Measurements from ENCODE around the gene RNF223.

RNF223 gene

DNA sequence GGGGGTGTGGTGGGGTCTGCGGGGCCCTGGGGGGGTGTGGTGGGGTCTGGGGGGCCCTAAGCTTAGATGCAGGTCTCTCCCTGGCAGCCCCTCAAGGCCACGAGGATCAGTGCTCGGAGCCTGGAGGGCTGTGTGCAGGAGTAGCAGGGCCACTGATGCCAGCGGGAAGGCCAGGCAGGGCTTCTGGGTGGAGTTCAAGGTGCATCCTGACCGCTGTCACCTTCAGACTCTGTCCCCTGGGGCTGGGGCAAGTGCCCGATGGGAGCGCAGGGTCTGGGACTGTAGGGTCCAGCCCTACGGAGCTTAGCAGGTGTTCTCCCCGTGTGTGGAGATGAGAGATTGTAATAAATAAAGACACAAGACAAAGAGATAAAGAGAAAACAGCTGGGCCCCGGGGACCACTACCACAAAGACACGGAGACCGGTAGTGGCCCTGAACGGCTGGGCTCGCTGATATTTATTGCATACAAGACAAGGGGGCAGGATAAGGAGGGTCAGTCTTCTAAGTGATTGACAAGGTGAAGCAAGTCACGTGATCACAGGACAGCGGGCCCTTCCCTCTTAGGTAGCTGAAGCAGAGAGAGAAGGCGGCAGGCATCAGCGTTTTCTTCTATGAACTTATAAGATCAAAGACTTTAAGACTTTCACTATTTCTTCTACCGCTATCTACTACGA, 8.7 kb downstream of the RNF223 start:
- Histone ChIP-seq H2AK5ac (ENCODE audit: low read depth, low read length) (no peak overlapping the region), H2BK120ac (ENCODE audit: low read depth, low read length) (no peak overlapping the region), H3K27ac (replicated peaks; ENCODE audit: low read length) (no peak overlapping the region), H2BK5ac (ENCODE audit: low read length) (no peak overlapping the region), H3K23ac (ENCODE audit: low read depth, low read length, poor library complexity) (no peak overlapping the region), H3K18ac (ENCODE audit: low read length) (no peak overlapping the region), H4K91ac (ENCODE audit: low read depth, low read length, poor library complexity) (no peak overlapping the region), H2AFZ (ENCODE audit: low read length) (no peak overlapping the region), H3K9ac (ENCODE audit: low read depth, low read length, poor library complexity) (no peak overlapping the region), H2BK15ac (ENCODE audit: low read length) (no peak overlapping the region), H3K9me3 (replicated peaks in 1 of 2; ENCODE audit: control insufficient read depth in 2 of 2, insufficient read depth in 1 of 2, low read depth in 1 of 2, low read length in 2 of 2) (no peaks in the 10 kb centered on the region), H4K8ac (ENCODE audit: low read depth, low read length) (no peak overlapping the region), H3K79me1 (ENCODE audit: low read depth, low read length) (peaks cover 5% of the 10 kb centered on the region), H2BK12ac (ENCODE audit: low read length) (no peak overlapping the region), H3K14ac (ENCODE audit: low read length) (no peak overlapping the region), H3K4me2 (ENCODE audit: insufficient read depth, low read length, poor library complexity, severe bottlenecking) (no peak overlapping the region), H3K4ac (ENCODE audit: low read length) (no peak overlapping the region), H3K27me3 (ENCODE audit: control insufficient read depth in 3 of 3, insufficient read depth in 3 of 3, low read depth in 1 of 3, low read length in 3 of 3) (peaks cover 3 to 77% (median 46%) of the 10 kb centered on the region in 3 experiments), H3K4me3 (ENCODE audit: low read length in 2 of 2) (no peak overlapping the region), H3K36me3 (replicated peaks in 1 of 2; ENCODE audit: control insufficient read depth in 2 of 2, insufficient read depth in 2 of 2, low read length in 2 of 2) (no peaks in the 10 kb centered on the region), H3K4me1 (ENCODE audit: control insufficient read depth in 2 of 2, insufficient read depth in 1 of 2, low read depth in 1 of 2, low read length in 2 of 2) (peaks cover 29 to 34% of the 10 kb centered on the region in 2 donors)
- DNase-seq (ENCODE audit: low spot score) = no peak
- no CpG with 5 or more reads among the region's 20 CpGs for WGBS, 2 donors (ENCODE audit: extremely low coverage in 2 of 2, insufficient read length in 2 of 2, insufficient replicate concordance in 1 of 2)

DNA sequence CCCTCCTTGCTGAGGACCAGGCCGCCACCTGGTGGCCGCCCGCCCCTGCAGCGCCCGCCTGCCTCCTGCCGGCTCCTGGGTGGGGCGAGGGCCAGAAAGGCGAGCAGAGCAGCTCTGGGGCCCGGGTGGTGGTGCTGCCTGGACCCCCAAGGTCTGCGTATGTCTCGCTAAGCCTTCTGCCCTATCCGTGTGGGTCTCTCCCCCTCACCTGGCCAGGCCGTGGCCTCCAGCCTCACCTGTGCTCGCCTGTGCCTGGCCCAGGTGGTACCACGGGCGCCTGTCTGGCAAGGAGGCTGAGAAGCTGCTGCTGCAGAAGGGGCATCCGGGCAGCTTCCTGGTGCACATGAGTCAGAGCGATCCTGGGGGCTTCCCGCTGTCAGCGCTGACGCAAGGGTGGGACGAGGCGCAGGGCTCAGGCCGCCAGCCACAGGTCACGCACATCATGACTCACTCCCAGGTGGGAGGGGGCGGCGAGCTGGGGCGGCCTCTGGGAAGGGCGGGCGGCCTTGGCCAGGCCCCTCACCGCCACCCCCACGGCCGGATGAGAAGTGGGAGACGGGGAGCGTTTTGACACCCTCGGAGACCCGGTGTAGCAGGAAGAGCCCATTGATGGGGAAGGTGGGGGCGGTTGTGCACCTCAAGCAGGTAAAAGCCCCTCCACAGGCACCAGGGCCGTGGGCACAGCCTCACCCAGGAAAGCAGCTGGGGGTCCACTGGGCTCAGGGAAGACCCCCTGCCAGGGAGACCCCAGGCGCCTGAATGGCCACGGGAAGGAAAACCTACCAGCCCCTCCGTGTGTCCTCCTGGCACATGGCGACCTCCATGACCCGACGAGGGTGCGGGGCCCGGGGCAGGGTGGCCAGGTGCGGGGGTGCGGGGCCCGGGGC, 9.9 kb downstream of the RNF223 start:
- Histone ChIP-seq H2BK120ac (ENCODE audit: low read depth, low read length) (peak overlapping the region; percentile 54), H3K23ac (ENCODE audit: low read depth, low read length, poor library complexity) (peak overlapping the region; percentile 98), H3K14ac (ENCODE audit: low read length) (peak overlapping the region; percentile 71), H3K9ac (ENCODE audit: low read depth, low read length, poor library complexity) (no peak overlapping the region), H3K36me3 (replicated peaks in 1 of 2; ENCODE audit: control insufficient read depth in 2 of 2, insufficient read depth in 2 of 2, low read length in 2 of 2) (no peaks in the 10 kb centered on the region), H2AFZ (ENCODE audit: low read length) (peak overlapping the region; percentile 8), H2BK5ac (ENCODE audit: low read length) (peak overlapping the region; percentile 96), H3K9me3 (replicated peaks in 1 of 2; ENCODE audit: control insufficient read depth in 2 of 2, insufficient read depth in 1 of 2, low read depth in 1 of 2, low read length in 2 of 2) (no peaks in the 10 kb centered on the region), H3K79me1 (ENCODE audit: low read depth, low read length) (no peaks in the 10 kb centered on the region), H4K91ac (ENCODE audit: low read depth, low read length, poor library complexity) (no peak overlapping the region), H3K18ac (ENCODE audit: low read length) (peak overlapping the region; percentile 89), H3K27ac (replicated peaks; ENCODE audit: low read length) (no peak overlapping the region), H4K8ac (ENCODE audit: low read depth, low read length) (no peak overlapping the region), H2AK5ac (ENCODE audit: low read depth, low read length) (peak overlapping the region; percentile 96), H3K27me3 (ENCODE audit: control insufficient read depth in 3 of 3, insufficient read depth in 3 of 3, low read depth in 1 of 3, low read length in 3 of 3) (peaks cover 6 to 74% (median 48%) of the 10 kb centered on the region in 3 experiments), H3K4me3 (ENCODE audit: low read length in 2 of 2) (peak overlapping the region in 1 of 2 donors; percentile 23), H3K4me1 (ENCODE audit: control insufficient read depth in 2 of 2, insufficient read depth in 1 of 2, low read depth in 1 of 2, low read length in 2 of 2) (peaks cover 23 to 24% of the 10 kb centered on the region in 2 donors), H3K4me2 (ENCODE audit: insufficient read depth, low read length, poor library complexity, severe bottlenecking) (peak overlapping the region; percentile 37), H2BK12ac (ENCODE audit: low read length) (peak overlapping the region; percentile 14), H2BK15ac (ENCODE audit: low read length) (peak overlapping the region; percentile 21), H3K4ac (ENCODE audit: low read length) (peak overlapping the region; percentile 76)
- DNase-seq (ENCODE audit: low spot score) = no peak
- no CpG with 5 or more reads among the region's 50 CpGs for WGBS, 2 donors (ENCODE audit: extremely low coverage in 2 of 2, insufficient read length in 2 of 2, insufficient replicate concordance in 1 of 2)

DNA sequence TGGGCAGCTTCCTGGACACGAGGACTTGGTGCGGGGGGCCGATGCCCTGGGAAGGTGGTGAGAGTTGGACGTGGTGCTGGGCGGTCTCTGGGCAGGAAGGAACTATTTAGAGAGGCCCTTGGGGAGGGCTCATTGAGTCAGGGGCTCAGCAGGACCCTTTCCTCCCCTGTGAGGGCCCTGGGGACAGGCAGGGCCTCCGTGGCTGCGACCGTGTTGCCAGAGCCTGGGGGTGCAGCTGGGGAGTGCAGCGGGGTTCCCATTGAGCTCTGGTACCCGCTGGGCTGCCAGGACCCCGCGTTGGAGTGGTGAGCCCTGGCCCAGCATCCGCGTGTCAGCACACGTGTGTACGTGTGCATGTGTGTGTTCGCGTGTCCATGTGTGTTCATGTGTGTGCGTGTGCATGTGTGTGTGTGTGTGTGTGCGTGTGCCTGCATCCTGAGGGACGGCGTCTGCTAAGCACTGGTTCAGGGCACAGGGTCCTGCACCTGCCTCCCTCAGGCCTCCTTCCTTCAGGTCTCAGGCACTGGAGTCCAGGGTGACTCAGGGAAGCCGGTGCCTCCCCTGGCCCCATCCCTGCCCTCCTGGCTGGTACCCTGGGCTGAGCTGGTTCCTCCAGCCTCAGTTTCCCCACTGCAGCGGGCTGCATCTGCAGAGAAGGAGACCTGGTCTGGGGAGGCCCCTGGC, 10.7 kb downstream of the RNF223 start:
- no peak overlapping the region for H2BK120ac ChIP-seq (ENCODE audit: low read depth, low read length)
- peak overlapping the region; percentile 96 for H2BK5ac ChIP-seq (ENCODE audit: low read length)
- peak overlapping the region; percentile 92 for H3K14ac ChIP-seq (ENCODE audit: low read length)
- no peak overlapping the region for H4K8ac ChIP-seq (ENCODE audit: low read depth, low read length)
- peak overlapping the region; percentile 98 for H2BK12ac ChIP-seq (ENCODE audit: low read length)
- H3K4ac ChIP-seq (ENCODE audit: low read length) = peak overlapping the region; percentile 26
- no CpG with 5 or more reads among the region's 24 CpGs for WGBS, 2 donors (ENCODE audit: extremely low coverage in 2 of 2, insufficient read length in 2 of 2, insufficient replicate concordance in 1 of 2)
- H3K27ac ChIP-seq (replicated peaks; ENCODE audit: low read length) = peak overlapping the region; percentile 2
- H2AFZ ChIP-seq (ENCODE audit: low read length) = no peak overlapping the region
- peaks cover 6 to 76% (median 53%) of the 10 kb centered on the region in 3 experiments for H3K27me3 ChIP-seq (ENCODE audit: control insufficient read depth in 3 of 3, insufficient read depth in 3 of 3, low read depth in 1 of 3, low read length in 3 of 3)
- no peaks in the 10 kb centered on the region for H3K9me3 ChIP-seq (replicated peaks in 1 of 2; ENCODE audit: control insufficient read depth in 2 of 2, insufficient read depth in 1 of 2, low read depth in 1 of 2, low read length in 2 of 2)
- H3K79me1 ChIP-seq (ENCODE audit: low read depth, low read length) = no peaks in the 10 kb centered on the region
- H3K23ac ChIP-seq (ENCODE audit: low read depth, low read length, poor library complexity) = peak overlapping the region; percentile 98
- H3K4me1 ChIP-seq (ENCODE audit: control insufficient read depth in 2 of 2, insufficient read depth in 1 of 2, low read depth in 1 of 2, low read length in 2 of 2) = peaks cover 28 to 31% of the 10 kb centered on the region in 2 donors
- DNase-seq (ENCODE audit: low spot score) = no peak
- H3K9ac ChIP-seq (ENCODE audit: low read depth, low read length, poor library complexity) = peak overlapping the region; percentile 74
- H2BK15ac ChIP-seq (ENCODE audit: low read length) = peak overlapping the region; percentile 79
- peak overlapping the region in 1 of 2 donors; percentile 55 for H3K4me3 ChIP-seq (ENCODE audit: low read length in 2 of 2)
- H4K91ac ChIP-seq (ENCODE audit: low read depth, low read length, poor library complexity) = no peak overlapping the region
- H2AK5ac ChIP-seq (ENCODE audit: low read depth, low read length) = peak overlapping the region; percentile 96
- H3K18ac ChIP-seq (ENCODE audit: low read length) = peak overlapping the region; percentile 74
- H3K36me3 ChIP-seq (replicated peaks in 1 of 2; ENCODE audit: control insufficient read depth in 2 of 2, insufficient read depth in 2 of 2, low read length in 2 of 2) = no peaks in the 10 kb centered on the region
- peak overlapping the region; percentile 37 for H3K4me2 ChIP-seq (ENCODE audit: insufficient read depth, low read length, poor library complexity, severe bottlenecking)

Measured in neuronal stem cell (in vitro differentiated cells).